Activated CD4-positive, CD25-positive, alpha-beta regulatory T cell treated with anti-CD3 and anti-CD28 coated beads, Interleukin-2, amount 50 U/mL, for 16 hours (primary cell): ENCODE data around the gene GALK2.

Experiments used
- DNase-seq: peaks from one replicate; pipeline ENCODE4 v3.0.0-alpha.2; 2020; ENCODE audit warnings: low read depth, low spot score

The GALK2 gene

GRCh38 chr15:49169880-49170597, at the start of gene GALK2:
Gene GALK2, plus strand, starts transcription at chr15:49170247. Its CDS starts 76 bp downstream, at chr15:49170323.
- DNase-seq, result peak; percentile 58

DNA sequence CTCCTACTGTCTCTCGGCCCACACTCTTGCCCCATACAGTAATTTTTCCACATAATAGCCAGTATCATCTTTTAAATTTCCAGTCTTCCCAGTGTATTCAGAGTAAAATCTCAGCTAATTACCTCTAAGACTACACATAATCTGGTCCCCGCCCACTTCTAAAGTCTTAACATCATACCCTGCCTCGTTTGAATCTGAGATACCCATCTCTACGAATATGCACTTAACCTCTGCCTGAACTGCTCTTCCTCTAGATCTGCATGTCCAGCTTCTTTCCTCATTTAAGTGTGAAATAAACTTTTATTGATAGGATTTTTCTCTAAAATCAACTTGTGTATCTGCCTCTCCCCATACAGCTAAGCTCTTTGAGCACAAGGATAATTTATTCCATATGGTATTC, 49.2 kb upstream of the GALK2 start:
- no peak for DNase-seq

DNA sequence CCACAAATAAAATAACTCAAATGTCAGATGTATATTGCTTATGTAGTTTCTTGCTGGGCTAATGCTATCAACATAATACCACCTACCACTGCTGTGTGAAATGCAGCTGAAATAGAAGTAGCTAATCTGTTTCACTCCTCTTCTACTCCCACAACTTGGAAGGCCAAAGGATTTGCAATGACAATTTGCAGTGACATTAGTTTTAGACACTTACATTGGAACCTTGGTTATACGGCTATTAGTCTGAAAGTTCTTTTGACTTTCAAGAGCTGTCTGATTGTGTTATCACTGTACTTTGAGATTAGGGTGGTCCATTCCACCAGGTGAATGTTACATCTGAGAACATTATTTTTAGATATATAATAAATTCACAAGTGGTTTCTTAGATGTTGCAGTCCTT, 48.1 kb upstream of the GALK2 start:
- no peak for DNase-seq

DNA sequence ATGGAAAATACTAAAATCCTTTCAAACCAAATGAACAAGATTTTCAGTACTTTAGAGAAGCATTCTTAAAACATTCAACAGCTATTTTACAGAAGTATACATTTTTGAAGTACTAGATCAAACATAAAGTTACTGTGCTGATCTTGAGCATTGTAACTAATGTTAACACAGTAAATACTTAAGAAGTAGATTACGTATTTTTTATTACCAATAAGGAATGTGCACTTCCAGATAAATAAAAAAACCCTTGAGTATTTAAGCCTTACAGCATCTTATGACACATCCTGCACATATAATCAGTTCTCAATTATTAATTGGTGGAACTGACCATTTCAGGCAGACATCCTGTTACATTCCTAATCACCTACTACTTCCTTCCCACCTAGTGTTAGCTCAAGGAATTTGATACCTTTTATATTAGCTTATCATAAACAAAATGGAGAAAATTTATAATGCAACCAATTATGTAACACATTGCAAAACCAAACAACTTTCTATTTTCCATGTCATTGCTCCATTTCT, 47.4 kb upstream of the GALK2 start:
- no peak for DNase-seq

- DNase-seq, result no peak
These were observed 45.7 kb upstream of the GALK2 start for GRCh38 chr15:49124371-49124770.

DNA sequence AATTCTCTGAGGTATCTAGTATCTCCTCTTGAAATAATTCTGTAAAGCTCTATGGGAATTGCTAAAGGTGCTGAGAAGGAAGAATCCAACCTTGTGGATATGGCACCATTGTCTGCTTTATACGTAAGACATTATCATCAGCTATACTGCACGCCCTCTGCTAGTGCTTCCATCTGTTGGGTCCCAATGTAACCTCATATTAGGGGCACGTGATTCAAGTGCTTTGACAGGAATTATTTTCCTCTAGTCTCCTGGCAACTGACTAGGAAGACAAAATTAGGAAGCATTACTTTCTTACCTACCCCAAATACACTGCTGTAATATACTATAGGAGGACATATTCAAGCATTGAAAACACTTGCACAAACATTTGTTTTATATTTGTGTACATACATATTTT, 38.6 kb upstream of the GALK2 start:
- no peak for DNase-seq

- DNase-seq, result no peak
These were observed 35.2 kb upstream of the GALK2 start for GRCh38 chr15:49134683-49135341.

GRCh38 chr15:49135342-49135857, 34.6 kb upstream of the GALK2 start:
- DNase-seq, result no peak

- no peak for DNase-seq
These were observed 34.1 kb upstream of the GALK2 start for GRCh38 chr15:49135911-49136310.

GRCh38 chr15:49137861-49138260, 32.2 kb upstream of the GALK2 start:
- no peak for DNase-seq

GRCh38 chr15:49145651-49146609, 24.1 kb upstream of the GALK2 start:
- DNase-seq, result peak; percentile 12

- DNase-seq, result no peak
These were observed 21.7 kb upstream of the GALK2 start for GRCh38 chr15:49148298-49148697.

DNA sequence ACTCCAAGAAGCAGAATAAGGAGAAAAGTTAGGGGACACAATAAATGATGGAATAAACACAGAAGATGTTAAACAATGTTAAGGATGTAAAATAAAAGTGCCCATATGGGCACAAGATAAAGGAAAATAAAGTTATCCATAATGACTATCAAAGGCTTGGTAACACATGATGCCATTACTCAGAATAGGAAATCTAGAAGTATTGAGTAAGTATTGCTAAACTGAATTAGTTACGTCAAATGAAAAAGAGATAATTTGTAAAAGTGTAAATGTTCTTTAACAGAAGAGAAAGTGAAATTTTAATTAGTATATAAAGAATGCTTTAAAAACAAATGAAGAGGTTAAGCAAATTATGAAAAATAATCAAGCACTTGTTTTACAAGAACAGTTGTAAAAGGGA, 21.3 kb upstream of the GALK2 start:
- no peak for DNase-seq

GRCh38 chr15:49151831-49152230, 18.2 kb upstream of the GALK2 start:
- no peak for DNase-seq

DNA sequence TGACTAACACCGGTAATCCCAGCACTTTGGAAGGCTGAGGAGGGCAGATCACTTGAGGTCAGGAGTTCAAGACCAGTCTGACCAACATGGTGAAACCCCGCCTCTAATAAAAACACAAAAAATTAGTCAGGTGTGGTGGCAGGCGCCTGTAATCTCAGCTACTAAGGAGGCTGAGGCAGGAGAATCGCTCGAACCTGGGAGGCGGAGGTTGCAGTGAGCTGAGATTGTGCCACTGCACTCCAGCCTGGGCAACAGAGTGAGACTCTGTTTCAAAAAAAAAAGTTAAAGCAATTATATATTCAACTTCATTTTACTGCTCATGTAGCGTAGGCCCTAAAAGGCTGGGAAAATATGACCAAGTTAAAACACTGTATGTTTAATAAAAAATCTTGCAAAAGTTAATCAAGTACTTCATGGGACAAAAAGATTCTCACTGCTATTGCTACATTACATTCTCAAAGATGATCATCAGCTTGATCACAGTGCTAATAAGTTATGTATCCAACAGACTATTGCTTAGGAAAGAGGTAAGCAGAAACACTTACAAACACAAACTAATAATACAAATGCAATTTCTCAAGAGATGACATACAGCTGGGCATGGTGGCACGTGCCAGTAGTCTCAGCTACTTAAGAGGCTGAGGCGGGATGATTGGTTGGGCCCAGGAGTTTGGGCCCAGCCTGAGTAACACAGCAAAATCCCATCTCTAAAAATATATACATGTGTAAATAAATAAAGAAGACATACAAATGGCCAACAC, 17.3 kb upstream of the GALK2 start:
- DNase-seq, result no peak

DNA sequence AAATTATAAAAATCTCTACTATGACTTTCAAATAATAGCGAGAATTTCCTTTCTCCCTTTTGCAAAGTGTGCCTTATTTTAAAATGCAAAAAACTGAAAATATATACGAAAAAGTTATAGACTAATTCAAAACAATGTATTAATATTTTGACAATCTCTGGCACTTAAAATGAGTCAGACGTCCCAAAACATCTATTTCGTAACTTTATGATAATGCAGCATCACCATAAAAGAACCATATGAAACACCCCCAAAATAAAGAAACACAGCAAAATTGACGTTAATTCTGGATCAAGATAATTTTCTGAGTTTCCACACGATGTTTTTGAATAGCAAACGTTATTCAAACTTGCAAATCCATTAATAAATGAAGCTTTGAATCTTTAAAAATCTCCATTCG, 15.7 kb upstream of the GALK2 start:
- DNase-seq, result no peak

- no peak for DNase-seq
These were observed 15.3 kb upstream of the GALK2 start for GRCh38 chr15:49154799-49155109.

GRCh38 chr15:49155110-49155833, 14.8 kb upstream of the GALK2 start, which contains the start of gene COPS2:
Gene COPS2, minus strand, starts transcription at chr15:49155599. Its CDS starts 21 bp downstream, at chr15:49155578.
- peak; percentile 91 for DNase-seq

DNA sequence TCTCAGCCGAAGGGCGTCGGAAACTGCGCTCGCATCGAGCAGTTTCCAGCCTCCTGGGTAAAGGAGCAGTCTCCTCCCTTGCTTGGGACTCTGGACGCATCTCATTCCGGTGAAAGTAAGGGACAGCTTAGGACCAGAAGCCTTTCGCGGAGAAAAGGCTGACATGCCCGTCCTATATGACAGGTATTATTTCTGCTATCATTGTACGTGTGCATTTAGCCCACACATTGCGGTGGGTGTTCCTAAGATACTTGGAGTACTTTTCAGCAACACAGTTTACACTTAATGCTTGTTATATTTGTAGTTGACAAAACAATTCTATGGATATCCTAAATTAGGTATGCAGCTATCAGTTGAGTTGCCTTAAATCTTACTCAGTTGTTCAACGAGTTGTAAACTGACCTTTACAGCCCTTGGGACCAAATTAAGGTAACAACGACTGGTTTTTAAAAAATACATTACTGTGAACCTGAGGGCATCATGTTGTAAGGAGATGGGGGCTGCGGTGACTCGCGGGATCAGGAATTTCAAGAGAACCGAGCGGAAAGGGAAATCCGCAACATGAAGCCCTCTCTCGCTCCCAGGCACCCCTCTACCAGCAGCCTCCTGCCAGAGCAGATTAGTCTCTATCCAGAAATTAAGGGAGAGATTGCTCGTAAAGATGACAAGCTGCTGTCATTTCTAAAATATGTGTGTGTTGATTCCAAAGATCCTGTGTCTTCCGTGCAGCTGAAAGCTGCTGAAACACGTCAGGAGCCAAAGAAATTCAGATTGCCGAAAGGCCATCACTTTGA, 14.0 kb upstream of the GALK2 start:
- no peak for DNase-seq

- DNase-seq, result no peak
These were observed 6.4 kb upstream of the GALK2 start for GRCh38 chr15:49163678-49164077.
